Nephron (organoid): ENCODE results near the gene SPACA5B.
"Not testable (repeated sequence)": the region's sequence is repeated elsewhere in the genome, so short reads cannot be mapped to it uniquely, and the experiment has no call there.

Experiments used
- H3K27ac Mint-ChIP-seq, 3 experiments: 2 replicates each; pipeline ENCODE4 v1.8.0; 2020; ENCODE audit warnings: mixed read lengths in 3 of 3, mild to moderate bottlenecking in 2 of 3, moderate library complexity in 1 of 3
- H3K27me3 Mint-ChIP-seq: 2 replicates; pipeline ENCODE4 v1.8.0; 2021; ENCODE audit warnings: low read depth, mild to moderate bottlenecking, moderate library complexity, mixed read lengths
- H3K36me3 Mint-ChIP-seq: 2 replicates; pipeline ENCODE4 v1.8.0; 2020; ENCODE audit warnings: low read depth, mixed read lengths
- H3K4me1 Mint-ChIP-seq: 2 replicates; pipeline ENCODE4 v1.8.0; 2020; ENCODE audit warnings: mixed read lengths
- H3K4me3 Mint-ChIP-seq, 3 experiments: 2 replicates each; pipeline ENCODE4 v1.8.0; 2020; ENCODE audit warnings: mild to moderate bottlenecking in 3 of 3, mixed read lengths in 3 of 3, moderate library complexity in 2 of 3
- H3K9me3 Mint-ChIP-seq: 2 replicates; pipeline ENCODE4 v1.8.0; 2020; ENCODE audit warnings: mixed read lengths
- TF ChIP-seq, protein P1 (sequence below), 3 experiments: fragments of 200-600 bp; sonication (generic); IDR thresholded peaks; one replicate each; pipeline ENCODE4 v1.5.0; 2021; ENCODE audit warnings: antibody characterized with exemption in 3 of 3; ENCODE audit not compliant: unreplicated experiment in 3 of 3

Gene SPACA5B

GRCh38 chrX:48130326-48130725 lies at the start of gene SPACA5B:
Gene SPACA5B, plus strand, starts transcription at chrX:48130626. Its CDS starts 62 bp downstream, at chrX:48130688.
- not testable (repeated sequence) for H3K4me1 Mint-ChIP-seq, H3K9me3 Mint-ChIP-seq, H3K36me3 Mint-ChIP-seq, H3K27ac Mint-ChIP-seq, H3K27me3 Mint-ChIP-seq, H3K4me3 Mint-ChIP-seq

DNA sequence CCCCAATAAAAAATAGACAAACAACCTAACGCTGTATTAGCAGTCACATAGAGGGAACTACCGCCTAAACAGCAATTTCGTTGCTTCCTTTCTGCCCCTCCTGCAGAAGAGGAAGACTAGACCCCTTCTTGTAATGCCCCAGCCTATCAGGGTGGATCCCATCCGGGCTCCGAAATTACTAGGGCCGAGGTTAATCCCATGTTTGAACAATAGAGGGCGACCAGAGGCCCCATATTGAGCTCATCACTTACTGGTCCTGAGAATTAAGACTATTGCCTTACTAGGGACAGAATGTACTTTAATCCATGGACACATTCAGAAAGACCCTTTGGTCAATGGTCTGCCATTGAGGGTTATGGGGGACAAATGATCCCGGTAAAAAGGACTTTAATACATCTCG lies 47.2 kb upstream of the SPACA5B start:
- Mint-ChIP-seq H3K36me3 (no peaks in the 10 kb centered on the region), H3K4me1 (no peaks in the 10 kb centered on the region), H3K9me3 (no peaks in the 10 kb centered on the region), H3K27ac (no peak overlapping the region), H3K27me3 (no peaks in the 10 kb centered on the region), H3K4me3 (no peak overlapping the region)
- TF ChIP-seq, protein P1, sequence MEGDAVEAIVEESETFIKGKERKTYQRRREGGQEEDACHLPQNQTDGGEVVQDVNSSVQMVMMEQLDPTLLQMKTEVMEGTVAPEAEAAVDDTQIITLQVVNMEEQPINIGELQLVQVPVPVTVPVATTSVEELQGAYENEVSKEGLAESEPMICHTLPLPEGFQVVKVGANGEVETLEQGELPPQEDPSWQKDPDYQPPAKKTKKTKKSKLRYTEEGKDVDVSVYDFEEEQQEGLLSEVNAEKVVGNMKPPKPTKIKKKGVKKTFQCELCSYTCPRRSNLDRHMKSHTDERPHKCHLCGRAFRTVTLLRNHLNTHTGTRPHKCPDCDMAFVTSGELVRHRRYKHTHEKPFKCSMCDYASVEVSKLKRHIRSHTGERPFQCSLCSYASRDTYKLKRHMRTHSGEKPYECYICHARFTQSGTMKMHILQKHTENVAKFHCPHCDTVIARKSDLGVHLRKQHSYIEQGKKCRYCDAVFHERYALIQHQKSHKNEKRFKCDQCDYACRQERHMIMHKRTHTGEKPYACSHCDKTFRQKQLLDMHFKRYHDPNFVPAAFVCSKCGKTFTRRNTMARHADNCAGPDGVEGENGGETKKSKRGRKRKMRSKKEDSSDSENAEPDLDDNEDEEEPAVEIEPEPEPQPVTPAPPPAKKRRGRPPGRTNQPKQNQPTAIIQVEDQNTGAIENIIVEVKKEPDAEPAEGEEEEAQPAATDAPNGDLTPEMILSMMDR (IDR thresholded peaks at IDR 0.05; ENCODE audit: unreplicated experiment in 3 of 3) = peak; percentile 46 to 61 (median 52)

DNA sequence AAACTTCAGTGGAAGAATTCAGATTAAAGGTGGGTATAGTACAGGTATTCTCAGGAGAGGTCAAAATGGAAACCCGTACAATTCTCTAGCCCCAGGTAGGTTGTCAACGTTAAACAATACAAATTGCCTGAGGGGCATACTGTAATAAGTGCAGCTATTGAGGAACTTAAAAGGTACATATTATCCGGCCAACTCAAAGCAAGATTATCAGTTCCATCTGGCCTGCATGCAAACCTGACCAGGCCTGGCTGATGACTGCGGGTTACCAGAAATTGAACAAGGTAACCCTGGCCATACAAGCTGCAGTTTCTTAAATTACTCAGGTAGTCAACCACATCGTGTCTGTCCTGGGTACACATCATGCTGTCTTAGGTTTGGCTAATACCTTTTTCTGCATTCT lies 46.7 kb upstream of the SPACA5B start:
- Mint-ChIP-seq H3K4me1 (no peaks in the 10 kb centered on the region), H3K27ac (no peak overlapping the region), H3K4me3 (no peak overlapping the region), H3K9me3 (no peaks in the 10 kb centered on the region), H3K27me3 (no peaks in the 10 kb centered on the region), H3K36me3 (no peaks in the 10 kb centered on the region)
- TF ChIP-seq, protein P1 (IDR thresholded peaks at IDR 0.05; ENCODE audit: unreplicated experiment in 3 of 3) = no peak

DNA sequence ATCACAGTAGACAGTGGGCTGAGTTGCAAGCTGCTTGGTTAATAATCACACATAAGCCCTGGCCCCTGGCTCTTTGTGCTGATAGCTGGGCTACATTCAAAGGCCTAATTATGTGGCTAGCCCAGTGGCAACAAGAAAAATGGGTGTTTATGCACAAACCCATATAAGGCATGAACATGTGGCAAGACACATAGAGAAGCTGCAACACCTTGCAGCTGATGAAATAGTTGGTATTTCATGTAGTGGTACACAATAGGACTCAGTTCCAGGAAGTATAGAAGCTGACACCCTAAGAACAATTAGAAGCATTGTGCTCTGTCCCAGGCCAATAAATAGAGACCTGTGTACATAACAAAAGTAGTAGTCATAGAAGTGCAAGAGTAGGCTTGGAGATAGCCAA lies 44.3 kb upstream of the SPACA5B start:
- H3K4me3 Mint-ChIP-seq = no peak overlapping the region
- no peaks in the 10 kb centered on the region for H3K27me3 Mint-ChIP-seq

DNA sequence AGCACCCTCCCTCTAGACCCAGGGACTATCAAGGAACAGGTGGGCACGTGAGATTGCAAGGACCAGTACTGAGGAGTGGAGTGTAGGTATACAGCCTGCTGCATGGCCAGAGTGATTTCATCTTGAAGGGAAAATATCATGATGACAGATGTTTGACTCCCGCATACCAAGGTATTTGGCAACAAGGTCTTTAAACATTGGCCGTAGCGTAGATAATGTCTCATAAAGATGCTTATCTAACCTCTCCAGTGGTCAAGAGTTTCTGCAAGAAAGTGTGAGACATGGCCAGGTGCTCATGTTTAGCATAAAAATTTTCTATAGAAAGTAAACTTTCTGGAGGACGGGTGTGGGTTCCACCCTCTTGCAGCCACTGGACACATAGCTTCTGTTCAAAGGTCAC lies 40.3 kb upstream of the SPACA5B start:
- TF ChIP-seq, protein P1 (IDR thresholded peaks at IDR 0.05; ENCODE audit: unreplicated experiment in 3 of 3) = no peak
- no peaks in the 10 kb centered on the region for H3K36me3 Mint-ChIP-seq
- H3K4me3 Mint-ChIP-seq = no peak overlapping the region
- no peak overlapping the region for H3K27ac Mint-ChIP-seq
- H3K4me1 Mint-ChIP-seq = no peaks in the 10 kb centered on the region
- peaks cover 6% of the 10 kb centered on the region for H3K9me3 Mint-ChIP-seq
- no peaks in the 10 kb centered on the region for H3K27me3 Mint-ChIP-seq

More for the DNA sequence above, 44.3 kb upstream of the SPACA5B start:
- Mint-ChIP-seq H3K9me3 (peaks cover 5% of the 10 kb centered on the region), H3K27ac (no peak overlapping the region), H3K36me3 (no peaks in the 10 kb centered on the region), H3K4me1 (no peaks in the 10 kb centered on the region)
- TF ChIP-seq, protein P1 (IDR thresholded peaks at IDR 0.05; ENCODE audit: unreplicated experiment in 3 of 3) = no peak

GRCh38 chrX:48092558-48092957 lies 37.9 kb upstream of the SPACA5B start:
- not testable (repeated sequence) for H3K4me1 Mint-ChIP-seq, H3K36me3 Mint-ChIP-seq, H3K9me3 Mint-ChIP-seq, H3K4me3 Mint-ChIP-seq, H3K27me3 Mint-ChIP-seq, H3K27ac Mint-ChIP-seq

GRCh38 chrX:48101443-48101842 lies 29.0 kb upstream of the SPACA5B start:
- no peaks in the 10 kb centered on the region for H3K36me3 Mint-ChIP-seq
- no peak overlapping the region for H3K4me3 Mint-ChIP-seq
- H3K9me3 Mint-ChIP-seq = peaks cover 17% of the 10 kb centered on the region
- TF ChIP-seq, protein P1 (IDR thresholded peaks at IDR 0.05; ENCODE audit: unreplicated experiment in 3 of 3) = no peak
- no peaks in the 10 kb centered on the region for H3K4me1 Mint-ChIP-seq
- no peak overlapping the region for H3K27ac Mint-ChIP-seq
- no peaks in the 10 kb centered on the region for H3K27me3 Mint-ChIP-seq
